Astrocyte (in vitro differentiated cells and primary cell): Measurements from ENCODE around the gene PIK3R1. TPM values are rescaled to one million over a fixed set of nuclear protein-coding genes. Genes with fewer than 3 reads are reported as not detected.
A peak's percentile ranks its signal among the peaks of the same experiment; 100 is the strongest.

Experiments
- DNase-seq: peaks from one replicate; pipeline ENCODE4 v3.0.0-alpha.2; 2010; ENCODE audit warnings: low read depth
- FAIRE-seq: peaks from 2 replicates; lab custom pipeline; 2011; peaks lifted over from hg19 to GRCh38; lab: Jason Lieb, UNC
- H2AFZ ChIP-seq: 2 replicates; pipeline ENCODE4 v1.6.0; 2012; ENCODE audit warnings: low read depth, low read length, inconsistent platforms
- H3K27ac ChIP-seq: 2 replicates; pipeline ENCODE4 v1.5.1; 2011; ENCODE audit warnings: low read depth, low read length, inconsistent platforms
- H3K27me3 ChIP-seq: 2 replicates; pipeline ENCODE4 v1.6.0; 2011; ENCODE audit warnings: low read length, inconsistent platforms; ENCODE audit not compliant: insufficient read depth
- H3K36me3 ChIP-seq: 2 replicates; pipeline ENCODE4 v1.5.1; 2011; ENCODE audit warnings: low read length, inconsistent platforms; ENCODE audit not compliant: insufficient read depth
- H3K4me1 ChIP-seq: 2 replicates; pipeline ENCODE4 v1.5.1; 2011; ENCODE audit warnings: low read length, inconsistent platforms; ENCODE audit not compliant: insufficient read depth
- H3K4me2 ChIP-seq: 2 replicates; pipeline ENCODE4 v1.6.0; 2012; ENCODE audit warnings: low read length, inconsistent platforms
- H3K4me3 ChIP-seq: 2 replicates; pipeline ENCODE4 v1.5.1; 2011; ENCODE audit warnings: low read depth, mild to moderate bottlenecking, low read length, inconsistent platforms; ENCODE audit not compliant: insufficient read depth
- H3K79me2 ChIP-seq: 2 replicates; pipeline ENCODE4 v1.6.0; 2012; ENCODE audit warnings: mild to moderate bottlenecking, low read length, inconsistent platforms; ENCODE audit not compliant: insufficient read depth
- H3K9ac ChIP-seq: 2 replicates; pipeline ENCODE4 v1.6.0; 2012; ENCODE audit warnings: mild to moderate bottlenecking, low read length, inconsistent platforms
- H3K9me3 ChIP-seq: 2 replicates; pipeline ENCODE4 v1.5.1; 2012; ENCODE audit warnings: low read depth, mild to moderate bottlenecking, low read length, inconsistent platforms; ENCODE audit not compliant: insufficient read depth
- H4K20me1 ChIP-seq: 2 replicates; pipeline ENCODE4 v1.6.0; 2012; ENCODE audit warnings: low read length, inconsistent platforms; ENCODE audit not compliant: insufficient read depth
- H3K27ac Mint-ChIP-seq: one replicate; pipeline ENCODE4 v1.8.0; 2021; ENCODE audit warnings: mild to moderate bottlenecking, mixed read lengths; ENCODE audit not compliant: unreplicated experiment
- H3K27me3 Mint-ChIP-seq: one replicate; pipeline ENCODE4 v1.8.0; 2021; ENCODE audit warnings: low read depth, mixed read lengths; ENCODE audit not compliant: unreplicated experiment
- H3K36me3 Mint-ChIP-seq: one replicate; pipeline ENCODE4 v1.8.0; 2021; ENCODE audit warnings: low read depth, mixed read lengths; ENCODE audit not compliant: unreplicated experiment
- H3K4me1 Mint-ChIP-seq: one replicate; pipeline ENCODE4 v1.8.0; 2021; ENCODE audit warnings: low read depth, mixed read lengths; ENCODE audit not compliant: unreplicated experiment
- H3K4me3 Mint-ChIP-seq: one replicate; pipeline ENCODE4 v1.8.0; 2021; ENCODE audit warnings: mild to moderate bottlenecking, moderate library complexity, mixed read lengths; ENCODE audit not compliant: unreplicated experiment
- H3K9me3 Mint-ChIP-seq: one replicate; pipeline ENCODE4 v1.8.0; 2021; ENCODE audit warnings: mild to moderate bottlenecking, mixed read lengths; ENCODE audit not compliant: unreplicated experiment
- EZH2 ChIP-seq: IDR thresholded peaks from 2 replicates; pipeline ENCODE4 v1.6.1; 2012; ENCODE audit warnings: mild to moderate bottlenecking, low read length, inconsistent platforms; ENCODE audit not compliant: insufficient read depth
- total RNA-seq: library from RNA; stranded (reverse); gene quantifications from 2 replicates; pipeline ENCODE4 v1.2.1, GENCODE V29; 2021
- TF ChIP-seq, protein P1 (sequence below): IDR thresholded peaks from 2 replicates; pipeline ENCODE4 v1.5.1; 2011; ENCODE audit warnings: low read depth, mild to moderate bottlenecking, inconsistent platforms, low read length, moderate library complexity; ENCODE audit not compliant: insufficient read depth

PIK3R1 gene
- total RNA-seq, 1 donor from 2014 or later, result 25.7 TPM

DNA sequence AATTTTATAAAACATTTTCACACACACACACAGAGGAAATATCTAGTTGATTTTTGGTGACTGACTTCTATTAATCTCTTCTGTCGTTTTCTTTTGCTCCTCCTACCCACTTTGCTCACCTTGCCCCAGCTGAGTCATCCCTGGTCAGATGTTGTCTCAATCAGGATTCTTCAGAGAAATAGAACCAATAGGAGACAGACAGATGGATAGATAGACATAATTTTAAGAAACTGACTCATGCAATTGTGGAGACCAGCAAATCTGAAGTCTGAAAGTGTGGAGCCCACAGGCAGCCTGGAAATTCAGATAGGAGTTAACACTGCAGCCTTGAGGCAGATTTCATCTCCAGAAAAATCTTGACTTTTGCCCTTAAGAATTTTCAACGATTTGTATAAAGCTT lies 37.0 kb upstream of the PIK3R1 start:
- H3K79me2 ChIP-seq, result no peaks in the 10 kb centered on the region
- H3K4me1 ChIP-seq, result no peaks in the 10 kb centered on the region
- H3K27ac ChIP-seq, result no peak overlapping the region
- no peaks in the 10 kb centered on the region for H3K36me3 Mint-ChIP-seq
- H2AFZ ChIP-seq, result no peak overlapping the region
- peaks cover 8% of the 10 kb centered on the region for H3K4me1 Mint-ChIP-seq
- FAIRE-seq (no peak), DNase-seq (peak; percentile 55)
- H3K9ac ChIP-seq, result no peak overlapping the region
- H4K20me1 ChIP-seq, result no peaks in the 10 kb centered on the region
- no peaks in the 10 kb centered on the region for H3K9me3 ChIP-seq
- H3K36me3 ChIP-seq, result no peaks in the 10 kb centered on the region
- no peak for TF ChIP-seq EZH2
- TF ChIP-seq, protein P1, sequence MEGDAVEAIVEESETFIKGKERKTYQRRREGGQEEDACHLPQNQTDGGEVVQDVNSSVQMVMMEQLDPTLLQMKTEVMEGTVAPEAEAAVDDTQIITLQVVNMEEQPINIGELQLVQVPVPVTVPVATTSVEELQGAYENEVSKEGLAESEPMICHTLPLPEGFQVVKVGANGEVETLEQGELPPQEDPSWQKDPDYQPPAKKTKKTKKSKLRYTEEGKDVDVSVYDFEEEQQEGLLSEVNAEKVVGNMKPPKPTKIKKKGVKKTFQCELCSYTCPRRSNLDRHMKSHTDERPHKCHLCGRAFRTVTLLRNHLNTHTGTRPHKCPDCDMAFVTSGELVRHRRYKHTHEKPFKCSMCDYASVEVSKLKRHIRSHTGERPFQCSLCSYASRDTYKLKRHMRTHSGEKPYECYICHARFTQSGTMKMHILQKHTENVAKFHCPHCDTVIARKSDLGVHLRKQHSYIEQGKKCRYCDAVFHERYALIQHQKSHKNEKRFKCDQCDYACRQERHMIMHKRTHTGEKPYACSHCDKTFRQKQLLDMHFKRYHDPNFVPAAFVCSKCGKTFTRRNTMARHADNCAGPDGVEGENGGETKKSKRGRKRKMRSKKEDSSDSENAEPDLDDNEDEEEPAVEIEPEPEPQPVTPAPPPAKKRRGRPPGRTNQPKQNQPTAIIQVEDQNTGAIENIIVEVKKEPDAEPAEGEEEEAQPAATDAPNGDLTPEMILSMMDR, result no peak
- H3K4me2 ChIP-seq, result no peak overlapping the region
- no peak overlapping the region for H3K4me3 ChIP-seq
- H3K27me3 ChIP-seq, result no peaks in the 10 kb centered on the region
- peak overlapping the region; percentile 59 for H3K27ac Mint-ChIP-seq
- no peak overlapping the region for H3K4me3 Mint-ChIP-seq
- H3K27me3 Mint-ChIP-seq, result peaks cover 2% of the 10 kb centered on the region
- H3K9me3 Mint-ChIP-seq, result peaks cover 2% of the 10 kb centered on the region

- no peak overlapping the region for H3K27ac ChIP-seq
- no peak for FAIRE-seq
- H3K9ac ChIP-seq, result no peak overlapping the region
- no peak overlapping the region for H3K4me2 ChIP-seq
- TF ChIP-seq, protein P1, result no peak
- no peak for TF ChIP-seq EZH2
- Mint-ChIP-seq H3K9me3 (peaks cover 2% of the 10 kb centered on the region), H3K27ac (no peak overlapping the region), H3K4me1 (peaks cover 8% of the 10 kb centered on the region), H3K36me3 (no peaks in the 10 kb centered on the region), H3K4me3 (no peak overlapping the region), H3K27me3 (peaks cover 2% of the 10 kb centered on the region)
- no peaks in the 10 kb centered on the region for H3K9me3 ChIP-seq
- H3K27me3 ChIP-seq, result no peaks in the 10 kb centered on the region
- DNase-seq, result no peak
- no peak overlapping the region for H2AFZ ChIP-seq
- no peak overlapping the region for H3K4me3 ChIP-seq
- no peaks in the 10 kb centered on the region for H3K79me2 ChIP-seq
- no peaks in the 10 kb centered on the region for H3K36me3 ChIP-seq
- no peaks in the 10 kb centered on the region for H3K4me1 ChIP-seq
- H4K20me1 ChIP-seq, result no peaks in the 10 kb centered on the region
Measured at GRCh38 chr5:68180121-68181038, 35.2 kb upstream of the PIK3R1 start.

DNA sequence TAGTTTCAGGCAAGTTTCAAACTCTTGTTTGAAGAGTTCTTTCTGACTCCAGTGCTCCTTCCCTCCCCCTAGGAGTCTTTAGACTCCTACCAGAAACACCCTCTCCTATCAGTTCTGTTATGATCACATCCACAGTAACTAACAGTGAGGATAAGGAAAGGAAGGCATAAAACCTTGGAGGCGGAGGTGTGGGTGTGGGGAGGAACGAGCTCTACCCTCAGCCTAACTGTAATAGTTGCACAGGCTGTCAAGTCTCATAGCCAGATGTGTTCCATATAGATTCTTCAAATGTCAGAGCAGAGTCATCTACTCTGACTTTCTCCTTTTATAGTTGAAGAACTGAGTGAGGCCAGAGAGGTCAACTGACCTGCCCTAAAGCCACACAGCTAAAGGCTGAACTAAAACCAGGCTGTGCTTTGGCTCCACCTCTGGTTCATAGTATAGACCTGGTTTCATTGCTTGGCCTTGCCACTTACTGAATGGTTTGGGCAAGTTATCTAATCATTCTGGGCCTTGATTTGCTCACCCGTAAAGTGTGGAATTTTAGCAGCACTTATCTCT lies 34.4 kb upstream of the PIK3R1 start:
- Histone ChIP-seq H4K20me1 (no peaks in the 10 kb centered on the region), H3K36me3 (no peaks in the 10 kb centered on the region), H3K4me3 (no peak overlapping the region), H2AFZ (no peak overlapping the region), H3K27ac (no peak overlapping the region), H3K9me3 (no peaks in the 10 kb centered on the region), H3K4me1 (no peaks in the 10 kb centered on the region), H3K79me2 (no peaks in the 10 kb centered on the region), H3K4me2 (no peak overlapping the region), H3K27me3 (no peaks in the 10 kb centered on the region), H3K9ac (no peak overlapping the region)
- DNase-seq (no peak), FAIRE-seq (no peak)
- Mint-ChIP-seq H3K27ac (no peak overlapping the region), H3K9me3 (peaks cover 2% of the 10 kb centered on the region), H3K4me3 (no peak overlapping the region), H3K4me1 (peaks cover 8% of the 10 kb centered on the region), H3K36me3 (no peaks in the 10 kb centered on the region), H3K27me3 (peaks cover 2% of the 10 kb centered on the region)
- TF ChIP-seq EZH2, result no peak
- TF ChIP-seq, protein P1, result no peak
